ENCODE data around the gene PEAR1.
A peak's percentile ranks its signal among the peaks of the same experiment; 100 is the strongest.

PEAR1 gene

DNA sequence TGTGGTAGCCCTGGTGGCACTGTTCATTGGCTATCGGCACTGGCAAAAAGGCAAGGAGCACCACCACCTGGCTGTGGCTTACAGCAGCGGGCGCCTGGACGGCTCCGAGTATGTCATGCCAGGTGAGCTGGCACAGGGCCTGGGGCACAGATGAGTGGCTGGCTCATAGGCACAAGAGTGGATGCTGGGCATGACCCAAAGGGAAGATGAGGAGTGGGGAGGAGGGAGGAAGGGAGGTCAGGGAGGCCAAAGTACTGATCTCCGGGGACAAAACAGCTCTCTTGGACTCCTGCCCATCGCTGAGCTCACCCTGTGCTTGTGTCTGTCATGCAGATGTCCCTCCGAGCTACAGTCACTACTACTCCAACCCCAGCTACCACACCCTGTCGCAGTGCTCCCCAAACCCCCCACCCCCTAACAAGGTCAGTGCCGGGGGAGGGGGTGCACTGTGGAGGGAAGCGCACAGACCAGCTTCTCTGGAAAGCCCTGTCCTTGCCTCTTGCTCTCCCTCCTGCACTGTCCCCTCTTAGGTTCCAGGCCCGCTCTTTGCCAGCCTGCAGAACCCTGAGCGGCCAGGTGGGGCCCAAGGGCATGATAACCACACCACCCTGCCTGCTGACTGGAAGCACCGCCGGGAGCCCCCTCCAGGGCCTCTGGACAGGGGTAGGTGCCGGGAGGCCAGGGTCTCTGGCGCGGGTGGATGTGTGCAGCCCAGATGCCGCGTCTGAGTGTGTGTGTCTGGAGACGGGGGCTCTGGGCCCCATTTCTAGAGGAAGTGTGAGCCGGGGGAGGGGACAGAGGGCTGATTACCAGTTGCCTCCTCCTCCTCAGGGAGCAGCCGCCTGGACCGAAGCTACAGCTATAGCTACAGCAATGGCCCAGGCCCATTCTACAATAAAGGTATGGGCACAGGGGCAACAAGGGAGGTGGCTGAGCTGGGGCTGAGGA lies 19.6 kb downstream of the PEAR1 start:
- no peak for DNase-seq
- TF ChIP-seq, protein P1, sequence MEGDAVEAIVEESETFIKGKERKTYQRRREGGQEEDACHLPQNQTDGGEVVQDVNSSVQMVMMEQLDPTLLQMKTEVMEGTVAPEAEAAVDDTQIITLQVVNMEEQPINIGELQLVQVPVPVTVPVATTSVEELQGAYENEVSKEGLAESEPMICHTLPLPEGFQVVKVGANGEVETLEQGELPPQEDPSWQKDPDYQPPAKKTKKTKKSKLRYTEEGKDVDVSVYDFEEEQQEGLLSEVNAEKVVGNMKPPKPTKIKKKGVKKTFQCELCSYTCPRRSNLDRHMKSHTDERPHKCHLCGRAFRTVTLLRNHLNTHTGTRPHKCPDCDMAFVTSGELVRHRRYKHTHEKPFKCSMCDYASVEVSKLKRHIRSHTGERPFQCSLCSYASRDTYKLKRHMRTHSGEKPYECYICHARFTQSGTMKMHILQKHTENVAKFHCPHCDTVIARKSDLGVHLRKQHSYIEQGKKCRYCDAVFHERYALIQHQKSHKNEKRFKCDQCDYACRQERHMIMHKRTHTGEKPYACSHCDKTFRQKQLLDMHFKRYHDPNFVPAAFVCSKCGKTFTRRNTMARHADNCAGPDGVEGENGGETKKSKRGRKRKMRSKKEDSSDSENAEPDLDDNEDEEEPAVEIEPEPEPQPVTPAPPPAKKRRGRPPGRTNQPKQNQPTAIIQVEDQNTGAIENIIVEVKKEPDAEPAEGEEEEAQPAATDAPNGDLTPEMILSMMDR (IDR thresholded peaks at IDR 0.05; ENCODE audit: low read depth, low read length): peak; percentile 35; the same call in 1 of the 2 replicates

DNA sequence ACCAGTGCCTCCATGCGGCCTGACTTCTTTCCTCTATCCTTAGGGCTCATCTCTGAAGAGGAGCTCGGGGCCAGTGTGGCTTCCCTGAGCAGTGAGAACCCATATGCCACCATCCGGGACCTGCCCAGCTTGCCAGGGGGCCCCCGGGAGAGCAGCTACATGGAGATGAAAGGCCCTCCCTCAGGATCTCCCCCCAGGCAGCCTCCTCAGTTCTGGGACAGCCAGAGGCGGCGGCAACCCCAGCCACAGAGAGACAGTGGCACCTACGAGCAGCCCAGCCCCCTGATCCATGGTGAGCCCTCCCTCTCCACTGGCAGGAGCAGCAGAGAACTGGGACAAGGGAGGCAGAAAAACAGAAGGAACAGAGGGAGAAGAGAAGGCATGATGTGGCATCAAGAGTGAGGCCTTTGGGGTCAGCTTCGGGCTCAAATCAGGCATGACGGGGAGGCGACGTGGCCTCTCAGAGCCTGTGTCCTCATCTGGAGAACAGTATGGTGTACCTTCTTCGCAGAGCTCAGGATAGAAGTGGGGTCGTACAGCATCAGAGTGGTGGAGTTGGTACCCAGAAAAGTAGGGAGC lies 20.4 kb downstream of the PEAR1 start:
- no peak overlapping the region for H3K27ac ChIP-seq
- no peaks in the 10 kb centered on the region for H3K27me3 ChIP-seq (ENCODE audit: insufficient read depth, low read depth, severe bottlenecking)
- H3K4me3 ChIP-seq (ENCODE audit: low read depth, low read length): no peak overlapping the region
- H3K36me3 ChIP-seq: no peaks in the 10 kb centered on the region
- TF ChIP-seq, protein P1 (IDR thresholded peaks at IDR 0.05; ENCODE audit: low read depth, low read length): no peak
- peaks cover 10% of the 10 kb centered on the region for H3K9me3 ChIP-seq (ENCODE audit: severe bottlenecking)
- DNase-seq: no peak

More for the DNA sequence above, 19.6 kb downstream of the PEAR1 start:
- no peaks in the 10 kb centered on the region for H3K27me3 ChIP-seq (ENCODE audit: insufficient read depth, low read depth, severe bottlenecking)
- H3K4me3 ChIP-seq (ENCODE audit: low read depth, low read length): no peak overlapping the region
- H3K27ac ChIP-seq: no peak overlapping the region
- no peaks in the 10 kb centered on the region for H3K36me3 ChIP-seq
- H3K9me3 ChIP-seq (ENCODE audit: severe bottlenecking): peaks cover 5% of the 10 kb centered on the region

DNA sequence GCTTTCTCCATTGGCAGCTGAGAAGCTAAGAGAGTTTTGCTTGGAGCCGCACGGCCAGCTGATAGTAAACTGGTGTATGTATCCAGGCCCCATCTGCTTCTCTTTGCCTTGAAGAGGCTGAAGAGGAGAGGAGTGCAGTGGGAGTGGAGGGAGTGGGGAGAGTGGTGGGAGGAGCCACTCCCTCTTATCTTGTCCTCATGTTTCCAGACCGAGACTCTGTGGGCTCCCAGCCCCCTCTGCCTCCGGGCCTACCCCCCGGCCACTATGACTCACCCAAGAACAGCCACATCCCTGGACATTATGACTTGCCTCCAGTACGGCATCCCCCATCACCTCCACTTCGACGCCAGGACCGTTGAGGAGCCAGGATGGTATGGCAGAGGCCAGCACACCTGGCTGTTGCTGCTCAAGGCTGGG lies 20.9 kb downstream of the PEAR1 start:
- Histone ChIP-seq H3K36me3 (no peaks in the 10 kb centered on the region), H3K4me3 (ENCODE audit: low read depth, low read length) (no peak overlapping the region)
- TF ChIP-seq, protein P1 (IDR thresholded peaks at IDR 0.05; ENCODE audit: low read depth, low read length): no peak

DNA sequence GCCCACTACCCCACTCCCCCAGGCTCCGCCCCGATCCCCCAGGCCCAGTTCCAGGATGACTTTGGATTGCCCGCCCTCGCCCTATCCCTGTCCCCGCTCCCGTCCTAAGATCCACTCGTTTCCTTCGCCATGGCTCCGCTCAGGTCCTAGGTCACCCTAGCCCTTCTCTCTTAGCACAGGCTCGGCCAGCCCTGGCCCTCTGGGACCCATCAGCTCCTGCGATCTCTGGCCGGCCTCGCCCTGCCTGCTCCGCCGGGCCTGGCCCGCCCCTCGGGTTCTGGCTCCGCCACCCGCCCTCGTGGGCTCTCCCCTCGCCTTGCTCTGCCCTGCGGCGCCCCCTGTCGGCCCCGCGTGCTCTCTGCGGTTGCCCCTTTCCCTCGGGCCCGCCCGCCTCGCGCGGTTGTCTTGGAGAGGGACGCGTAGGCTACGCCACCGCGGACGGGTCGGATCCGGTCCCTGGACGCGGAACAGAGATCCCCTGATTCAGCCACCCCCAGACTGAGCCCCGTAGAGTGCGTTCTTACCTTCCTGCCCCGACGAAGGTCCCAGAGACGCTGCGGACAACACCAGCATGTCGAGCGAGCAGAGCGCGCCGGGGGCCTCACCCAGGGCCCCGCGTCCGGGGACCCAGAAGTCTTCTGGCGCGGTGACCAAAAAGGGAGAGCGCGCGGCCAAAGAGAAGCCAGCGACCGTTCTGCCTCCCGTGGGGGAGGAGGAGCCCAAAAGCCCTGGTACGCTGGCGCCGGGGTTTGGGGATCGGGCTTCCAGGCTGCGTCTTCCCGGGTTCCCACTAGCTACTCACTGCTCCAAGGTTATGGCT lies 26.9 kb downstream of the PEAR1 start, which contains the start of gene LRRC71:
Gene LRRC71 (plus strand): TSS at position 400 of the 820 bp plus-strand sequence. CDS start 172 bp downstream, at position 572.
- Histone ChIP-seq H3K36me3 (no peaks in the 10 kb centered on the region), H3K27me3 (ENCODE audit: insufficient read depth, low read depth, severe bottlenecking) (no peaks in the 10 kb centered on the region), H3K4me3 (ENCODE audit: low read depth, low read length) (no peak within 1 kb of the TSS), H3K9me3 (ENCODE audit: severe bottlenecking) (peaks cover 17% of the 10 kb centered on the region), H3K27ac (no peak within 1 kb of the TSS)
- TF ChIP-seq, protein P1 (IDR thresholded peaks at IDR 0.05; ENCODE audit: low read depth, low read length): peak; percentile 19; the same call in 1 of the 2 replicates
- DNase-seq: no peak

More for the DNA sequence above, 20.9 kb downstream of the PEAR1 start:
- no peaks in the 10 kb centered on the region for H3K27me3 ChIP-seq (ENCODE audit: insufficient read depth, low read depth, severe bottlenecking)
- no peak for DNase-seq
- H3K27ac ChIP-seq: no peak overlapping the region
- peaks cover 10% of the 10 kb centered on the region for H3K9me3 ChIP-seq (ENCODE audit: severe bottlenecking)

DNA sequence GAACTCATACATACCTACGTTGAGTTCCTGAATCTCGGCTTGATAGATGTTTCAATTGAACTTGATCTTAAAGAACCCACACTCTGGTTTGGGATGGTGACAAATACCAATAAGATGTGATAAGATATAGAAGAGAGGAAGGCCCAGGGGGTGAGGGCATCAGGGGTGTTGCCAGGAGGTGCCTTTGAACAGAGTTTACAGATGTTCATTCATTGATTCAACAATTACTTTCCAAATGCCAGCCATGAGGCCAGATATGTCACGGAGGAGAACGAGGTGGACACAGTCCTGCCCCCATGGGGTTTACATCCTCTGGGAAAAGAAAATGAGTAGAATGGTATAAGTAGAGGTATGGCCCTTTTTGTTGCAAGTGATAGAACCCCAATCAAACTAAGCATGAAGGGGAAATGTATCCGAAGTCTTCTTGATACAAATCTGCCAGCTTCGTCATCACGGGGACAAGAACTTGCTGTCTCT lies 27.6 kb downstream of the PEAR1 start:
- DNase-seq: no peak
- Histone ChIP-seq H3K4me3 (ENCODE audit: low read depth, low read length) (no peak overlapping the region), H3K36me3 (no peaks in the 10 kb centered on the region), H3K9me3 (ENCODE audit: severe bottlenecking) (peaks cover 13% of the 10 kb centered on the region), H3K27me3 (ENCODE audit: insufficient read depth, low read depth, severe bottlenecking) (no peaks in the 10 kb centered on the region), H3K27ac (no peak overlapping the region)
- TF ChIP-seq, protein P1 (IDR thresholded peaks at IDR 0.05; ENCODE audit: low read depth, low read length): no peak
